Measurements from ENCODE around the gene TRAP1.
"Not testable (repeated sequence)": the region's sequence is repeated elsewhere in the genome, so short reads cannot be mapped to it uniquely, and the experiment has no call there.

The TRAP1 gene

GRCh38 chr16:3670711-3671110 lies 46.6 kb downstream of the TRAP1 start:
- no peak for DNase-seq

GRCh38 chr16:3669082-3669481 lies 48.2 kb downstream of the TRAP1 start:
- no peak for DNase-seq

GRCh38 chr16:3668626-3669025 lies 48.7 kb downstream of the TRAP1 start:
- no peak for DNase-seq

GRCh38 chr16:3665508-3665907 lies 51.8 kb downstream of the TRAP1 start:
- DNase-seq, result no peak

GRCh38 chr16:3664187-3664896 lies 53.0 kb downstream of the TRAP1 start:
- DNase-seq, result no peak

- DNase-seq, result no peak
Observed at GRCh38 chr16:3662601-3663000, 54.7 kb downstream of the TRAP1 start.

GRCh38 chr16:3661922-3662321 lies 55.4 kb downstream of the TRAP1 start:
- no peak for DNase-seq

GRCh38 chr16:3661311-3661710 lies 56.0 kb downstream of the TRAP1 start:
- DNase-seq, result no peak

- DNase-seq, result no peak
Observed at GRCh38 chr16:3659251-3659650, 58.1 kb downstream of the TRAP1 start.

- peak; percentile 68 for DNase-seq
Observed at GRCh38 chr16:3656491-3657468, 60.5 kb downstream of the TRAP1 start.

- not testable (repeated sequence) for DNase-seq
Observed at GRCh38 chr16:3656160-3656490, 61.2 kb downstream of the TRAP1 start.

GRCh38 chr16:3655396-3656159 lies 61.7 kb downstream of the TRAP1 start:
- no peak for DNase-seq

- DNase-seq, result no peak
Observed at GRCh38 chr16:3655030-3655395, 62.3 kb downstream of the TRAP1 start.

- DNase-seq, result peak; percentile 59
Observed at GRCh38 chr16:3654249-3654991, 62.9 kb downstream of the TRAP1 start, which contains the start of gene DNASE1. DNASE1 (plus strand) TSS chr16:3654691; CDS start chr16:3655374, 683 bp downstream.

GRCh38 chr16:3652373-3653195 lies 64.7 kb downstream of the TRAP1 start:
- DNase-seq, result no peak

GRCh38 chr16:3651461-3652372 lies 65.6 kb downstream of the TRAP1 start:
- no peak for DNase-seq

GRCh38 chr16:3650631-3651265 lies 66.6 kb downstream of the TRAP1 start:
- DNase-seq, result no peak

- DNase-seq, result no peak
Observed at GRCh38 chr16:3646348-3646920, 70.9 kb downstream of the TRAP1 start.

GRCh38 chr16:3645504-3646347 lies 71.6 kb downstream of the TRAP1 start:
- DNase-seq, result no peak

Measured in stimulated activated CD4-positive, alpha-beta T cell treated with anti-CD3 and anti-CD28 coated beads, Interleukin-1b, Interleukin-23, amount 100 ng/mL, for 48 hours (primary cell).